Measurements from ENCODE around the gene C17orf58.

C17orf58 gene

DNA sequence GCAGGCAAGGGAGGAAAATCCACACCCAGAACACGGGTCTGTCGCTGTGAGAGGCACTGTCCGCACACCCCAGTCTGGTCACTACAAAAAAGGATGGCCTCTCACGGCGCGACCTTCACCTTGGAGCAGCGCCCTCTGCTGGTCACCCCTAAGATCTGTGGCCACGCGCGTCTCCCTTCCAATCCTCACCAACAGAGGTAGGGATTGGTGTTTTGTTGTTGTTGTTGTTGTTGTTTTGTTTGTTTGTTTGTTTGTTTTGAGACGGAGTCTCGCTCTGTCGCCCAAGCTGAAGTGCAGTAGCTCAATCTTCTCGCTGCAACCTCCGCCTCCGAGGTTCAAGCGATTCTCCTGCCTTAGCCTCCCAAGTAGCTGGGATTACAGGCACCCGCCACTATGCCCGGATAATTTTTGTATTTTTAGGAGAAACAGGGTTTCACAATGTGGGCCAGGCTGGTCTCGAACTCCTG is 15.0 kb upstream of the C17orf58 start:
- TF ChIP-seq FOXP2 (optimal IDR thresholded peaks at IDR 0.05; ENCODE audit: control extremely low read depth, extremely low read length, insufficient read depth): no peak
- no peak for TF ChIP-seq EZH2 (IDR thresholded peaks at IDR 0.05)
- TF ChIP-seq POLR2AphosphoS5 (IDR thresholded peaks at IDR 0.05; ENCODE audit: borderline replicate concordance, low read depth, low read length): no peak
- no peak for DNase-seq (ENCODE audit: low read depth, low spot score)
- Histone ChIP-seq H3K27ac (no peak overlapping the region), H3K36me3 (ENCODE audit: insufficient read depth, low read length) (no peaks in the 10 kb centered on the region), H3K4me3 (no peak overlapping the region), H3K9me3 (ENCODE audit: low read depth, low read length) (no peaks in the 10 kb centered on the region), H3K9ac (ENCODE audit: insufficient read length) (no peak overlapping the region)

DNA sequence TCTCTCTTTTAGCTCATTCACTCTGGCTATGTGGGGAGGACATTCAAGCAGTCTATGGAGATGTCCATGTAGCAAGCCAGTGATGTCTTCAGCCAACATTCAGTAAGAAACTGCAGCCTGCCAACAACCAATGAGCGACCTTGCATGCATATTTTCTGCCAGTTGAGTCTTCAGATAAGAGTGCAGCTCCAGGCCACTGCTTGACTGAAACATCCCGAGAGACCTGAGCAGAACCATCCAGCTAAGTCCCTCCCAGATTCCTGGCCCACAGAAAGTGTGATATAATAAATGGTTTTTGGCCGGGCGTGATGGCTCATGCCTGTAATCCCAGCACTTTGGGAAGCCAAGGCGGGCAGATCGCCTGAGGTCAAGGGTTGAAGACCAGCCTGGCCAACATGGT is 10.5 kb upstream of the C17orf58 start:
- no peaks in the 10 kb centered on the region for H3K36me3 ChIP-seq (ENCODE audit: insufficient read depth, low read length)
- TF ChIP-seq FOXP2 (optimal IDR thresholded peaks at IDR 0.05; ENCODE audit: control extremely low read depth, extremely low read length, insufficient read depth) (no peak), EZH2 (IDR thresholded peaks at IDR 0.05) (no peak), POLR2AphosphoS5 (IDR thresholded peaks at IDR 0.05; ENCODE audit: borderline replicate concordance, low read depth, low read length) (no peak)
- H3K9ac ChIP-seq (ENCODE audit: insufficient read length): no peak overlapping the region
- no peak for DNase-seq (ENCODE audit: low read depth, low spot score)
- no peaks in the 10 kb centered on the region for H3K9me3 ChIP-seq (ENCODE audit: low read depth, low read length)
- no peak overlapping the region for H3K4me3 ChIP-seq
- H3K27ac ChIP-seq: no peak overlapping the region

- no peak for TF ChIP-seq EZH2 (IDR thresholded peaks at IDR 0.05)
- Histone ChIP-seq H3K9ac (ENCODE audit: insufficient read length) (no peak overlapping the region), H3K36me3 (ENCODE audit: insufficient read depth, low read length) (no peaks in the 10 kb centered on the region), H3K4me3 (no peak overlapping the region), H3K27ac (no peak overlapping the region), H3K9me3 (ENCODE audit: low read depth, low read length) (no peaks in the 10 kb centered on the region)
- DNase-seq (ENCODE audit: low read depth, low spot score): no peak
Observed at GRCh38 chr17:68004201-68004600, 7.9 kb upstream of the C17orf58 start.

DNA sequence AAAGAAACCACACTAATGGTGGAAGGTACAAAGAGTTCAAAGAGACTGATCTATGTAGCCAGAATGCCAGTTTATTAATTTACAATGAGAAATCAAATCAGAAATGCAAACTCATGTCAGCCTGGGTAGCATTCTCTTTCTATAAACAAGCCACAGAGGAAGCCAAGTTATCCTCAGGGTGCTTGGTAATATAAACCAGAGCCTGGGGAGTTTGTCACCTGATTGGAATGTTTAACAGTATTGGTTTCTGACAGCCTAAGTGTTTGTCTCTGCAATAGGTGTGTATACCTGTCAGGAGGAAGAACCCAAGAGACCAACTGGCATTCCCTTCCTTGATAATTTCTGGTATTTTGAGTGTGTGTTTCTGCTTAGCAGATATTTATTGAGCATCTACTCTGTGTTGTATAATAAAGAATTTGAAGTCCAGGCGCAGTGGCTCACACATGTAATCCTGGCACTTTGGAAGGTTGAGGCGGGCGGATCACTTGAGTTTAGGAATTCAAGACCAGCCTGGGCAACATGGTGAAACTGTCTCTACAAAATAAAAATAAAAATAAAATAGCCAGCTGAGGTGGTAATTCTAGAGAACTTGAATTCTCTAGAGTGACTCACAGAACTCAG is 3.1 kb upstream of the C17orf58 start:
- H3K4me3 ChIP-seq: no peak overlapping the region
- no peak overlapping the region for H3K9ac ChIP-seq (ENCODE audit: insufficient read length)
- TF ChIP-seq FOXP2 (optimal IDR thresholded peaks at IDR 0.05; ENCODE audit: control extremely low read depth, extremely low read length, insufficient read depth): no peak
- no peak for TF ChIP-seq POLR2AphosphoS5 (IDR thresholded peaks at IDR 0.05; ENCODE audit: borderline replicate concordance, low read depth, low read length)
- no peak for TF ChIP-seq EZH2 (IDR thresholded peaks at IDR 0.05)
- H3K36me3 ChIP-seq (ENCODE audit: insufficient read depth, low read length): no peaks in the 10 kb centered on the region
- no peak for DNase-seq (ENCODE audit: low read depth, low spot score)
- H3K9me3 ChIP-seq (ENCODE audit: low read depth, low read length): no peaks in the 10 kb centered on the region
- no peak overlapping the region for H3K27ac ChIP-seq

GRCh38 chr17:67998466-67998865 is 2.2 kb upstream of the C17orf58 start:
- DNase-seq (ENCODE audit: low read depth, low spot score): no peak
- Histone ChIP-seq H3K4me3 (no peak overlapping the region), H3K9ac (ENCODE audit: insufficient read length) (no peak overlapping the region), H3K36me3 (ENCODE audit: insufficient read depth, low read length) (no peaks in the 10 kb centered on the region), H3K27ac (no peak overlapping the region), H3K9me3 (ENCODE audit: low read depth, low read length) (no peaks in the 10 kb centered on the region)
- no peak for TF ChIP-seq POLR2AphosphoS5 (IDR thresholded peaks at IDR 0.05; ENCODE audit: borderline replicate concordance, low read depth, low read length)
- TF ChIP-seq EZH2 (IDR thresholded peaks at IDR 0.05): no peak
- no peak for TF ChIP-seq FOXP2 (optimal IDR thresholded peaks at IDR 0.05; ENCODE audit: control extremely low read depth, extremely low read length, insufficient read depth)

DNA sequence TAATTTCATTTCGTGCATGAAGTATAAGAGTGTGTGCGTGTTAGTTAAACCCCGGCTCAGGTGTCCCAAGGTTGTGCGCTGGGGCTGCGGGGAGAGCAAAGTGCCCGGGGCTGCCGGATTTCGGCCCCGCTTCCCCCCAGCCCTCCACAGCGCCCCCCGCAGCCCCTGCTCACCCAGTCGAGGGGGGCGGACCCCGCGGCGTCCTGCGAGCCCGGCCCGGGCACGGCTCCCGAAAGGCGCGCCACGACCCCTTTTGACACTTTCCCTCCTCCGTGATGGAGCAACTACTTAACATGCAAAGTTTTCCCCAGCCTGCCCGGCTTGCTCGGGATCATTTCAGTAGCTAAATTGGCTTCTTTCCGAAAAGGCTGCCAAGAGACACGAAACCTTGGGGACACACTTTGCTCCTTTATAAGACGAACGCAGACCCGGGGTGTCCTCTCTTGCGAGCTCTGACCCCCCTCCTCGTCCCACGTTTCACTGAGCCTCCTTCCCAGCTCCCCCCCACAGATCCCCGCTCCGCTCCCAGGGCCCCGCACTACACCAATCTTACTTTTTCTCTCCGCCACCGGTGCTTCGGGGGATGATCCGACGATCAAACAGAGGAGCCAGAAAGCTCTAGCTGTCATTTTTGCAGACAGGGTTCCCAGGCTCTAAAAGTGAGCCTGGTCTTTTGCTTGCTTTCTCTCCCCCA is 552 bp downstream of the C17orf58 start:
- Histone ChIP-seq H3K27ac (no peak overlapping the region), H3K4me3 (peak overlapping the region; percentile 88), H3K9me3 (ENCODE audit: low read depth, low read length) (no peaks in the 10 kb centered on the region), H3K36me3 (ENCODE audit: insufficient read depth, low read length) (no peaks in the 10 kb centered on the region), H3K9ac (ENCODE audit: insufficient read length) (peak overlapping the region; percentile 65)
- no peak for DNase-seq (ENCODE audit: low read depth, low spot score)
- TF ChIP-seq FOXP2 (optimal IDR thresholded peaks at IDR 0.05; ENCODE audit: control extremely low read depth, extremely low read length, insufficient read depth): no peak
- TF ChIP-seq EZH2 (IDR thresholded peaks at IDR 0.05): no peak
- no peak for TF ChIP-seq POLR2AphosphoS5 (IDR thresholded peaks at IDR 0.05; ENCODE audit: borderline replicate concordance, low read depth, low read length)

DNA sequence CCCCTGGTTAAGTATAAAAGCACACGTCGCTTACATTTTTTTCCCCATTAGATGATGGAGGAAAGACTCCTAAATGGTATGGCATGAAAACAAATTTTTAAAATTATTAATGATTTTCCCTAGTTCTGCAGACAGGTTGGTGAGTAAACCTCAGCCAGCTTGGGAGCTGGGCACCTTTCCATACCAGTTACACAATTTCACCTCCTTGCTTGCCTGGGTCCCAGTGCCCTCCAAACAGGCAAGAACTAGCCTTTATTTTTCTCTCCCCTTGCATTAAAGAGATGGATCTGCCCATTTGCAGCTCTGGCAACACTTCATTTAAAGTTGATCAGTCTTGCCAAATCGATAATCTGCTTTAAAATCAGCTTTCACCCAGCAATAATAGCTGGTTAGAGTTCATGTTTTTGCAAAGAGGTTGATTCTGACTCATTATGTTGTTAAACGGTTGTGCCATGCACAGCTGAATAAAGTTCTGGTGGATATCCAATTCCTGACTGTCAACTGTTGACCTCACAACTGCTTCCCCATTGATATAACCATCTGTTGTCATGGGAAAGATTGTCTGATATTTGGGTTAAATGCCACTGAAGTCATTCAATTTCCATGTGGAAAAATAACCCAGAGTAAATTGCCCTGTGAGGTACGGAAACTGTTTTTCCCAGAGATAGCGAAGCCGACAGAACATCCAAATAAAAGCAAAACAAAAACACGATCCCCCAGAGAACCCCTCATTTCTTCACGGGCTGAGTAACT is 1.3 kb downstream of the C17orf58 start:
- no peak for DNase-seq (ENCODE audit: low read depth, low spot score)
- no peaks in the 10 kb centered on the region for H3K9me3 ChIP-seq (ENCODE audit: low read depth, low read length)
- no peak overlapping the region for H3K9ac ChIP-seq (ENCODE audit: insufficient read length)
- TF ChIP-seq FOXP2 (optimal IDR thresholded peaks at IDR 0.05; ENCODE audit: control extremely low read depth, extremely low read length, insufficient read depth) (no peak), POLR2AphosphoS5 (IDR thresholded peaks at IDR 0.05; ENCODE audit: borderline replicate concordance, low read depth, low read length) (no peak), EZH2 (IDR thresholded peaks at IDR 0.05) (no peak)
- no peaks in the 10 kb centered on the region for H3K36me3 ChIP-seq (ENCODE audit: insufficient read depth, low read length)
- H3K4me3 ChIP-seq: peak overlapping the region; percentile 88
- no peak overlapping the region; the same call in 1 of the 2 replicates for H3K27ac ChIP-seq

GRCh38 chr17:67993998-67994361 is 2.3 kb downstream of the C17orf58 start:
- no peaks in the 10 kb centered on the region for H3K9me3 ChIP-seq (ENCODE audit: low read depth, low read length)
- H3K36me3 ChIP-seq (ENCODE audit: insufficient read depth, low read length): no peaks in the 10 kb centered on the region
- H3K9ac ChIP-seq (ENCODE audit: insufficient read length): peak overlapping the region; percentile 85
- TF ChIP-seq POLR2AphosphoS5 (IDR thresholded peaks at IDR 0.05; ENCODE audit: borderline replicate concordance, low read depth, low read length) (peak; percentile 1; the same call in 1 of the 2 replicates), FOXP2 (optimal IDR thresholded peaks at IDR 0.05; ENCODE audit: control extremely low read depth, extremely low read length, insufficient read depth) (no peak)
- H3K4me3 ChIP-seq: peak overlapping the region; percentile 85
- peak overlapping the region; percentile 83 for H3K27ac ChIP-seq
- no peak for DNase-seq (ENCODE audit: low read depth, low spot score)
